ENCODE measurements around the gene CNTNAP5.

The CNTNAP5 gene

DNA sequence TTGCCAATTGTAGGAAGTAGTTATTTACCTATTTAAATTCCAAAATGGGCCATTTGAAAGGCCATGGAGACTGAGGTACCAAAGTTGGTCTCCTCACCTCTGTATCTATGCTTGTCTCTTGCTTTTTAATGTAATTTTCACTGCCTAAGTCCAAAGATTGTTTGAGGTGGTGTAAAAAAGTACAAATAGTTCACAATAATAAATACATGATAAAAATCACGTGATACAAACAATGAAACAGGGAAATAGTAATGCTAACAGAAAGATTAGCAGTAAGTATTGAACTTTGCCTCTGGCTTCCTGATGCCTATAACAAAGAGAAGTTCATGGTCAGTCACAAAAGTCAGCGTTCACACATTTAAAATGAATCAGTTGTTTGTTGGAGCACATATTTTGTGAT, 67.6 kb downstream of the CNTNAP5 start:
- TF ChIP-seq, protein P1, sequence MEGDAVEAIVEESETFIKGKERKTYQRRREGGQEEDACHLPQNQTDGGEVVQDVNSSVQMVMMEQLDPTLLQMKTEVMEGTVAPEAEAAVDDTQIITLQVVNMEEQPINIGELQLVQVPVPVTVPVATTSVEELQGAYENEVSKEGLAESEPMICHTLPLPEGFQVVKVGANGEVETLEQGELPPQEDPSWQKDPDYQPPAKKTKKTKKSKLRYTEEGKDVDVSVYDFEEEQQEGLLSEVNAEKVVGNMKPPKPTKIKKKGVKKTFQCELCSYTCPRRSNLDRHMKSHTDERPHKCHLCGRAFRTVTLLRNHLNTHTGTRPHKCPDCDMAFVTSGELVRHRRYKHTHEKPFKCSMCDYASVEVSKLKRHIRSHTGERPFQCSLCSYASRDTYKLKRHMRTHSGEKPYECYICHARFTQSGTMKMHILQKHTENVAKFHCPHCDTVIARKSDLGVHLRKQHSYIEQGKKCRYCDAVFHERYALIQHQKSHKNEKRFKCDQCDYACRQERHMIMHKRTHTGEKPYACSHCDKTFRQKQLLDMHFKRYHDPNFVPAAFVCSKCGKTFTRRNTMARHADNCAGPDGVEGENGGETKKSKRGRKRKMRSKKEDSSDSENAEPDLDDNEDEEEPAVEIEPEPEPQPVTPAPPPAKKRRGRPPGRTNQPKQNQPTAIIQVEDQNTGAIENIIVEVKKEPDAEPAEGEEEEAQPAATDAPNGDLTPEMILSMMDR (IDR thresholded peaks at IDR 0.05): no peak

DNA sequence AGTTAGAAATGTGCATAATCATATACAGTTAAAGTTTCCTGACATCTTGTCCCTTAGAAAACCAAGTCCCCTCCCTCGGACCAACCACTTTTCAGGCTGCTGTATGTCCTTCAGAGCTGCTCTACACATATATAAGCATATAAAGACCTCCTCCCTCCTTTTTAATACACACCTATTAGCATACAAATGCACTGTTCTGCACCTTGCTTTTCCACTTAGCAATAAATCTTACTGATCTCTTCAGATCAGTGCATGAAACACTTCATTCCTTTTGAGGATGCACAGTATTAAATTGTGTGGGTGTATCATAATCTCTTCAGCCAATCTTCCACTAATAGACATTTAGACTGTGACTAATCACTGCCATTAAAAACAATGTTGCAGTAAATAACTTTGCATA, 79.8 kb downstream of the CNTNAP5 start:
- TF ChIP-seq, protein P1 (IDR thresholded peaks at IDR 0.05): no peak

DNA sequence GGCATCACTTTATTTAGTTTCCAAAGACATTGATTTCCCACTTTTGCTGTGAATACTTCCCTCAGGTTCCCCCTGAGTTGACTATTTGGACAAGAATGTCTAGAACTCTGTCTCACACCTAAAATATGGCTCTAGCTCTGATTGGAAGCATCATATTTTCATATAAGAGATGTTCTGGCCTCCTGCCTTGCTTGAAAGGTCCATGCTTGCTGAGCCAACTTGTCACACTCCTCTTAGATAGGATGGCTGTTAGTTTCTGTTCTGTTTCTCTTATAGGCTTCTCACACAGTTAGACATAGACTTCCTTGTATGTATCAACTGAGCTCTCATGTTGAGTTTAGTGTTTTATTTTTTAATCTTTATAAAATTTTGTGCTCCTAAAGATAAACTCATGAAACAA, 87.1 kb downstream of the CNTNAP5 start:
- TF ChIP-seq, protein P1 (IDR thresholded peaks at IDR 0.05): no peak

DNA sequence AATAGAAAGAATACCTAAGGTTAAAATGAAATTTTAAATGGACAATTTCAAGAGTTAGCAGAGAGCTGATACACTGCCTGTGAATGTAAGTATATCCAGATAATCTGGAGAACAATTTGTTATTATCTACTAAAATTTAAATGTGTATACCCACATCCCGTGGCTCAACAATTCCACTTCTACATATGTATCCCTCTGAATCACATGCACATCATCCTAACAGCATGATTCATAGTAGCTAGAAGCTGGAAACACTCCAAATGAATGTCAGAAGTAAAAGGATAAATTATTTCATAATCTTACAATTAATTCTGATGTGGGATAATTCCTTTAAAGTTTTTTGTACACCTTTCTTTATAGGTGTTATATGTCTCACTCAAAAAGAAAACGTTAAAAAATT, 87.9 kb downstream of the CNTNAP5 start:
- TF ChIP-seq, protein P1 (IDR thresholded peaks at IDR 0.05): no peak

DNA sequence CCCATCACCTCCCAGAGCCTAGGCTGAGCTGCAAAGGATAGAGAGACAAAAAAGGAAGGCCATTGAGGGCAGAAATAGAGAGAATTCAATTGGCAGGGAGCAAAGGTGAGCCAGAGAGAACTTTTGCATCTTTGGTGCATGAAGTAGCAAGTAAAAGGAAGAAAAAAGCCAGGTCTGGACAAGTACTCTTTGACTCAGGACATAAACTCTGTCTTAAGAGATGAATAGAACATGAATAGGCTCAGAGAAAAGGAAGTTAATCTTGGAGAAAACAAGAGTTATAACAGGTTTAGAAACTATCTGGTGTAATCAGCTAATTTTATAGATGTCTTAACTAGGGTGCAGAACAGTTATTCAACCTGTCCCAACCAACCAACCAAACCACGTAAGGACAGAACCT, 95.2 kb downstream of the CNTNAP5 start:
- TF ChIP-seq, protein P1 (IDR thresholded peaks at IDR 0.05): no peak

DNA sequence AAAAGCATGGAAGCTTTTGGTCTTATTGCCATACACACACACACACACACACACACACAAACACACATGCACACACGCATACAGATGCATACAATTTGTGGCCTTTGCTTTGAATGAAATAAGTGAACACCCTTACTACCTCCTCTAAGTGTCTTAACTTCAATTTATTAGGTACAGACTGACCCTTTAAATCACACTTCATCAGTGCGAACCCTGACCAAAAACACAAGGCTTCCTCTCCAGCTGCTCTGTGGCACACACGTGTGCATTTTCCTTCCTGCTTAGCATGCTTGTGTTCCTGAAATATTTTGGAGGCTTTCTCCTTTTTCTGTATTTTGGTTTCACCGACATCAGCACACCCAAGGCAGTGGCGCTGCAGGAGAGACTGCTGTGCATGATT, 96.0 kb downstream of the CNTNAP5 start:
- TF ChIP-seq, protein P1 (IDR thresholded peaks at IDR 0.05): no peak

DNA sequence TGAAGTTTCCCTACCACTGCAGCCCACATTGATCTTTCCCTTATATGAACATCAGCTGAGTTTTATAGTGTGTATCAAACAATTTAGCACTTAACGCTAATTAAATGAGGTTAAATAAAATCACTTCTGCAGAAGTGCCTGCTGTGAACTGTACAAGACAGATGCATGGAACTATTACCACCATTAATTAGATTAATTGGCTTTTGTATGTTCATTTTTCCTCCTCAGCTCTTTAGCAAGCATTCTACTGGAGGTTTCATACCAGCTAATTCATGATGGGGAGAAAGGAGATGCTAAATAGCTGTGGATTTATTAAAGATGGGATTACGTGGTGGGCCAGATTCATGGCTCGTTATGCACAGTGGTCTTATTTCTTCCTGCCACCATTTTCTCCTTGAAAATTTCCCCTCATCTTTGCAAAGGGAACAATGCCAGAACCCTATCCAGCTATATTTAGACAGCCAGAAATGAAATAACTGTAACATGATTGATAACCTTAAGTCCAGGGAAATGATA, 96.7 kb downstream of the CNTNAP5 start:
- TF ChIP-seq, protein P1 (IDR thresholded peaks at IDR 0.05): no peak

DNA sequence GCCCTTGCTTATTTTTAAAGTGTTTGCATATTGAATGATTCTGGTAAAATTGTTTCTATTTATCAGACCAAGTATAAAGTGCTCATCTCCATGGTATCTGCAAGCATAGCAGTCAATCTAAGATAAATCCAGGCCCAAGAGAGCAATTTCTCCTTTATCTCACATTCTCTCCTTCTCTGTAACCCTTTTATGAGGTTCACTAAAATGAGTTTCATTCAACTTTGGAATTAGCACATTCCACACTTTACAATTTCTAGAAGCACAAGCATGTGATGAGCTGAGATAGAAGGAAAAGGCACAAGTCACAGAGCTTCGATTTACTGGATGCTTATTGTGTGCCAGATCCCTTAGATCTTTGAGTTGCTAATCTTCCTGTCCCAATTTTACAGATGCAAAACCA, 97.3 kb downstream of the CNTNAP5 start:
- TF ChIP-seq, protein P1 (IDR thresholded peaks at IDR 0.05): no peak
